CD4-positive, alpha-beta T cell treated with Interleukin-10 for 1 hour (primary cell): ENCODE measurements around the gene NXF1.
"Not testable (repeated sequence)": the region's sequence is repeated elsewhere in the genome, so short reads cannot be mapped to it uniquely, and the experiment has no call there.

Experiments
- DNase-seq: peaks from one replicate; pipeline ENCODE4 v3.0.0-alpha.2; 2020

NXF1 gene

GRCh38 chr11:62831520-62832335 is 26.5 kb upstream of the NXF1 start, which contains the start of gene STX5:
TSS of gene STX5 (minus strand) at chr11:62832051. CDS start at chr11:62831243, 808 bp downstream.
- peak; percentile 100 for DNase-seq

GRCh38 chr11:62830904-62831519 is 25.8 kb upstream of the NXF1 start:
- DNase-seq = no peak

- not testable (repeated sequence) for DNase-seq
Measured at GRCh38 chr11:62828130-62828529, 22.9 kb upstream of the NXF1 start.

GRCh38 chr11:62823677-62824076 is 18.4 kb upstream of the NXF1 start:
- no peak for DNase-seq

- no peak for DNase-seq
Measured at GRCh38 chr11:62817129-62817528, 11.9 kb upstream of the NXF1 start.

- DNase-seq = no peak
Measured at GRCh38 chr11:62816557-62816956, 11.3 kb upstream of the NXF1 start.

- no peak for DNase-seq
Measured at GRCh38 chr11:62811659-62812058, 6.4 kb upstream of the NXF1 start.

- DNase-seq = no peak
Measured at GRCh38 chr11:62810748-62811147, 5.5 kb upstream of the NXF1 start.

- DNase-seq = no peak
Measured at GRCh38 chr11:62806611-62807121, 1.4 kb upstream of the NXF1 start.

- DNase-seq = peak; percentile 47
Measured at GRCh38 chr11:62805961-62806441, 761 bp upstream of the NXF1 start.

GRCh38 chr11:62804310-62805075 is 747 bp downstream of the NXF1 start:
- DNase-seq = no peak

- no peak for DNase-seq
Measured at GRCh38 chr11:62801071-62801470, 4.2 kb downstream of the NXF1 start.

- no peak for DNase-seq
Measured at GRCh38 chr11:62799486-62799885, 5.8 kb downstream of the NXF1 start.

- DNase-seq = no peak
Measured at GRCh38 chr11:62796281-62796680, 9.0 kb downstream of the NXF1 start.

- DNase-seq = no peak
Measured at GRCh38 chr11:62794201-62794775, 11.0 kb downstream of the NXF1 start.

GRCh38 chr11:62792202-62792575 is 13.1 kb downstream of the NXF1 start:
- no peak for DNase-seq

GRCh38 chr11:62791501-62792201 is 13.6 kb downstream of the NXF1 start, which contains the start of gene TMEM223:
TSS of gene TMEM223 (minus strand) at chr11:62792006. CDS start at chr11:62791994, 12 bp downstream.
- DNase-seq = peak; percentile 90

GRCh38 chr11:62789576-62789975 is 15.7 kb downstream of the NXF1 start:
- no peak for DNase-seq

GRCh38 chr11:62788991-62789390 is 16.2 kb downstream of the NXF1 start:
- no peak for DNase-seq

GRCh38 chr11:62787005-62787759 is 18.1 kb downstream of the NXF1 start, which contains the start of gene TMEM179B:
TSS of gene TMEM179B (plus strand) at chr11:62787402. CDS start at chr11:62787432, 30 bp downstream.
- DNase-seq = peak; percentile 98
